Stimulated activated CD8-positive, alpha-beta memory T cell treated with anti-CD3 and anti-CD28 coated beads, Interleukin-7, amount 100 ng/mL, for 24 hours (primary cell): ENCODE results near the gene EMX2.

Source experiments
- DNase-seq: peaks from one replicate; pipeline ENCODE4 v3.0.0-alpha.2; 2020; ENCODE audit warnings: low read depth

EMX2 gene

DNA sequence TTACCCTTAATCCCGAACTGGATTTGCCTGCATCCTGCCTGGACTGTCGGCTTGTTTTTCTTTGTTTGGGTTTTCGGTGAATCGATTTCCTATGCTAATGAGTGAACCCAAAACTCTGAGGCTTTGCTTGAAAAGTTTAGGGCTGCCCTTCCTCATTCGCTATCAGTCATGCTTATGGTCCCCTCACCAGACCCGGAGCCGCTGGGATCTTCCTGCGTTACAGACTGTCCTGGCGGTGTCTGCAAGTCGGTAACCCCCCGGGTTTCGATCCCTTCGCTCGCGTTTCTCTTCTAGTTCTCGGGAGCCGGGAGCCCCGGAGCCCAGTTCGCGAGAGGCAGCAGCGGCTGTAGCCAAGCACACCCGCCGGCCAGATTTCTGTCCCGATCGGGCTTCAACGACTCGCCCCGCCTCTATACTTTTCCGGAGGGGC is 2.2 kb downstream of the EMX2 start:
- no peak for DNase-seq

- no peak for DNase-seq
Measured at GRCh38 chr10:117545141-117546019, 2.8 kb downstream of the EMX2 start.

DNA sequence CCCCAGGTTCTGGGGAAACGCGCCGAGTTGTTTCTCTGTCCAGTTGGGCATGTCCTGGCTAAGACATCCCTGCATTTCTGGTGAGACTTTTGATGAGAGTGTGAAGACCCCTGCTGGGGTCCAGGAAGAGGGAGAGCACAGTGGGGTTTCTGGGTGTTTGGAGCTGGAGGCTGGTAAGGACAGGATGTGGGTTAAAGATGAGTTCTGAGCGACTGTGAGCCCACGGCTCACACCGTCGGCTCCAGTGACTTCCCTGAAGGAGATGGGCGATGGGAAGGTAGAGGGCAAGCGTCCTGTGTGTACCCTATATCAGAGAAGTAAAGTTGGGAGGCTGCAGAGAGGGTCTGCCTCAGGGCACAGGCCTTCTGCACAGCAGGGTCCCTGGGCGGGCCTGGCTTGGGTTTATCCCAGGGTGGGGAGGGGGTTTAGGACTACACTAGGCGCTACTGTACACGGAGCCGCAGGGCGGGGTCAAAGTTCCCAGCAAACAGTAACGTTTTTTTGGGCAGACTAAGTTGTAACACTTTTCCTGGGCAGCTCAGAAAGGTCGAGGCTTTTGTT is 3.6 kb downstream of the EMX2 start:
- DNase-seq: no peak

GRCh38 chr10:117546581-117547015 is 4.1 kb downstream of the EMX2 start:
- DNase-seq: no peak

DNA sequence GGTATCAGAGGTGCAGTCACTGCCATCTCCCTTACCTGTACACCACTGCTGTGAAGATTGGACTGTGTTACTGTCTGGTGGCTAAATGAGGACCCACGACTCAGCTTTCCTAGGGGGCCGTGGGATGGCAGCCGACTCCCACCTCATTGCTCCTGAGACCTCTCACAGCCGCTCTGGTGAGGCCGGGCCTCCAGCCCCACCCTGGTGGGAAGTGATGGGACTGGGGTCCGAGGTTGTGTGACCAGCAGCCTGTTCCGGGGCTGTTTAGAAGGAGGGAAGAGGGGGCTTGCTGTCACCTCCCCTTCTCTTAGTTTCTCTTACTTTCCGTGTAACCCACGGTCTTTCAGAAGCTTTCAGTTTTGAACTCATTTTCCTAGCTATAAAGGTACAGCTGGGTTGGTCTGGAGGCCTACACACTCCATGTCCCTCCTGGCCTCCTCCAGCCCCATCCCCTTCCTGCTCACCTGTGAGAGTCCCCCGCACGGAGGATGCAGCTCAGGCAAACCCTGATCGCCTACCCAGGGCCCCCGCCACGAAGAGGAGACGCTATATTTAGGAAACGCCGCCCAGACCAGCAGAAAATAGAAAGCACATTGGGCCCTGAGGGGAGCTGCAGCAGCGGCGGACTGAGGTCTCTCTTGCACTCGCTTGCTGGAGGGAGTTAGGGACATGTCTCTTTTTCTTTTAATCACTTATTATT is 4.6 kb downstream of the EMX2 start:
- no peak for DNase-seq

DNA sequence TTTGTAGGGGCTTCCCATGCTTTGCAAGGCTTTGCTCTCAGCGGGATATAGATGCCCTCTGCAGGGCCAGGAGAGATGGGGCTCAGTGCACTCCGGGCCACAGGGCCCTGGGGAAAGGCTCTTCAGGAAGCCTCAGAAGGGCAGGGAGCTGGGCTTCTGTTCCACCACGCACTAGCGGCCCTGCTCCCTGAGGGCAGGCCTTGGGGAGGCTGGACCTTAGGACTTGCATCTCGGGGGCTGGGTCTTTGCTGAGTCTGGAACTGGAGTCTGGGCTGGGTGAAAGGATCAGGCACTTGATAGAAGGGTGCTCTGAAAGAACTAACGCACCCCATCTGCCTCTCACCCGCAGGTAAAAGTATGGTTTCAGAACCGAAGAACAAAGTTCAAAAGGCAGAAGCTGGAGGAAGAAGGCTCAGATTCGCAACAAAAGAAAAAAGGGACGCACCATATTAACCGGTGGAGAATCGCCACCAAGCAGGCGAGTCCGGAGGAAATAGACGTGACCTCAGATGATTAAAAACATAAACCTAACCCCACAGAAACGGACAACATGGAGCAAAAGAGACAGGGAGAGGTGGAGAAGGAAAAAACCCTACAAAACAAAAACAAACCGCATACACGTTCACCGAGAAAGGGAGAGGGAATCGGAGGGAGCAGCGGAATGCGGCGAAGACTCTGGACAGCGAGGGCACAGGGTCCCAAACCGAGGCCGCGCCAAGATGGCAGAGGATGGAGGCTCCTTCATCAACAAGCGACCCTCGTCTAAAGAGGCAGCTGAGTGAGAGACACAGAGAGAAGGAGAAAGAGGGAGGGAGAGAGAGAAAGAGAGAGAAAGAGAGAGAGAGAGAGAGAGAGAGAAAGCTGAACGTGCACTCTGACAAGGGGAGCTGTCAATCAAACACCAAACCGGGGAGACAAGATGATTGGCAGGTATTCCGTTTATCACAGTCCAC is 5.4 kb downstream of the EMX2 start:
- DNase-seq: no peak

DNA sequence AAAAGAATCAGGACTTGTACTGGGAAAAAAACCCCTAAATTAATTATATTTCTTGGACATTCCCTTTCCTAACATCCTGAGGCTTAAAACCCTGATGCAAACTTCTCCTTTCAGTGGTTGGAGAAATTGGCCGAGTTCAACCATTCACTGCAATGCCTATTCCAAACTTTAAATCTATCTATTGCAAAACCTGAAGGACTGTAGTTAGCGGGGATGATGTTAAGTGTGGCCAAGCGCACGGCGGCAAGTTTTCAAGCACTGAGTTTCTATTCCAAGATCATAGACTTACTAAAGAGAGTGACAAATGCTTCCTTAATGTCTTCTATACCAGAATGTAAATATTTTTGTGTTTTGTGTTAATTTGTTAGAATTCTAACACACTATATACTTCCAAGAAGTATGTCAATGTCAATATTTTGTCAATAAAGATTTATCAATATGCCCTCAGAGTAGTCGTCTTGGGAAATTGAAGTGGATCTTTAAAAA is 6.6 kb downstream of the EMX2 start:
- no peak for DNase-seq

DNA sequence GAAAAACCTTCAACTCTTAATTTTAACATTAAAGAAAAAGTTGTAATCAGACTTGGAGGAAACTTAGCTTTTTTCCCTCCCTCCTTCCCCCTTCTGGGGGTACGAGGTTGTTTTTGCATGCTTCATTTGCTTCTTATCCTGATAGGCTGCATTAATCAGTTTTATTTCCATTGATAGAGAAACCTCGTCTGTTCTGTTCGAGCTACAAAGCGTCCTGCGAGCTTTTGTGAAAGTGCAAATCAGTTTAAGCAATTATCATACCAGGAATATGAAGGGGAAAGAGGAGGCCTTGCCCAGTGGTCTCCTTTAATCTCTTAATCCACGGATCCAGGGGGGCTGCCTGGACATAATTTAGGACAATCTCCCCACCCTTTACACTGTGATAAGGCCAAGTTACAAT is 7.5 kb downstream of the EMX2 start:
- DNase-seq: no peak

DNA sequence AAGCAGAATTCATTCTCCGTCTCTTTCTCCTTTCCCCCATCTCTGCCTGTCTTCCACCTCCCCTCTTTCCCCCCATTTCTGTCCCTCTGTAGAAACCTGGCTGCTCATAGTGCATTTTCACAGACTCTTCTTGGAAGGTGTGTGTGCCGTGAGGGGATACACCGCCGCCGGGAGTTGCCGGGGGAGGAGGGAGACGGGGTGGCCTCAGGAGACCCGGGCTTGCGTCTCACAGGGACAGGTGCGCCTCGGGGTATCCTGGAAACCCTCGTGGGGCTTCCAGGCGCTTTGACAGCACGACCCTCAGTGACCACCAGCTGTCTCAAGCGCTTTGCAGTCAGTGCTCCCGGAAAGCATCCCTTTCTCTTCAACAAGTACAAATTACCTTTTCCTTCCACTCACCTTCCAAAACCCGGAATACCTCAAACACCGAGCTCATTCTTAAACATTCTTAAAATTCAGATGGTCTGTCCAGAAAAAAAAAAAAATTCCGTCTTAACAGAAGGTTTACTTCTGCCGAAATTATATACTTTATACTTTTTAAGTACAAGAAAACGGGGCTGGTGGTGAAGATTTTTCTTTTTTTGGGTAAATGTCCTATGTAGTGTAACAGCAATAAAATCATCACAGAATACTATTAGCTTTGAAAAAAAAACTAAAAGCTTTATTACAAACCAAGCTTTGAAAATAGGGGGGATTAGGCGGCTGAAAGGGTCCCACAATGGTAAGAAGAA is 8.2 kb downstream of the EMX2 start:
- DNase-seq: no peak

- DNase-seq: no peak
Measured at GRCh38 chr10:117551330-117552155, 9.0 kb downstream of the EMX2 start.

DNA sequence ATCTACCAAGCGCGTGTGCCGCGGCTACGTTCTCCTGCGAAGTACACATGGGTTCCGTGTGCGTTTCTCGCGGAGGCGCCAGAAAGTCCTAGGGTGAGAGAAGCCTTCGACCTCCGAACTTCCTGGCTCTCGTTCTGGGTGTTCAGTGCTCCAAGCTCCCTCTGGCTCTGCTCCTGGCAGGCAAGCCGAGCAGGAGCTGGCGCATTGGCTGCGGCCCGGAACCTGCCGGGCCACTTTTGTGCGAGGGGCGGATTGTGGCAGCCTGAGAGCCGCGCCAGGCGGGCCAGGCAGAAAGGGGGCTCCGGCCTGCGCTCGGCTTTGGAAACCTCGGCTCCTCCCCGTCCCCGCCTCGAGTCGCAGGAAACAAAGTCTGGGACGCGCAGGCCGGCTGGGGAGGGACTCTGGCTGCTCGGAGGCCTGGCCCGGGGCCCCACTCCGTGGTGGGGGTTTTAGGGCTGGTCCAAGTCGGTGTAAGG is 9.6 kb downstream of the EMX2 start:
- DNase-seq: no peak

- no peak for DNase-seq
Measured at GRCh38 chr10:117552701-117553141, 10.2 kb downstream of the EMX2 start.

- no peak for DNase-seq
Measured at GRCh38 chr10:117553142-117553814, 10.7 kb downstream of the EMX2 start.

GRCh38 chr10:117553815-117554172 is 11.2 kb downstream of the EMX2 start:
- no peak for DNase-seq

- DNase-seq: no peak
Measured at GRCh38 chr10:117554241-117554814, 11.8 kb downstream of the EMX2 start.

DNA sequence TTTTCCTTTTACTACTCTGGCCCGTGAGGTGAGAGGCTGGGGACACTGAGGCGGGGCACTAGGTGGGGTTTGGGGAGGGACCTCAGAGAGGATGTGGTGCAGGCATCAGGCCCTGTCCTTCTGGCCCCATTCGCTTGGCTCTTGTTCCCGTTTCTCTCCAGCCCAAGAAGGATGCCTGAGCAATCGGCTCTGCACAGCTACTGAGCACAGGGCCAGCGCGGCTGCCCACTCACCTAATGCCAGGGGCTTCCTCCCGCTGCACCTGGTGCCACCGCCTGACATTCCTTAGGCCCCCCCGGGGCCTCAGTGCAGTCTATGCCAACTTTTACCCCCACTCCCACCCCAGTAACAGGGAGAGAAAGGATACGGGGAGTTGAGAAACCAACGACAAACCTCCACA is 12.5 kb downstream of the EMX2 start:
- no peak for DNase-seq

GRCh38 chr10:117555863-117556262 is 13.3 kb downstream of the EMX2 start:
- DNase-seq: no peak

GRCh38 chr10:117556356-117556755 is 13.8 kb downstream of the EMX2 start:
- DNase-seq: no peak

DNA sequence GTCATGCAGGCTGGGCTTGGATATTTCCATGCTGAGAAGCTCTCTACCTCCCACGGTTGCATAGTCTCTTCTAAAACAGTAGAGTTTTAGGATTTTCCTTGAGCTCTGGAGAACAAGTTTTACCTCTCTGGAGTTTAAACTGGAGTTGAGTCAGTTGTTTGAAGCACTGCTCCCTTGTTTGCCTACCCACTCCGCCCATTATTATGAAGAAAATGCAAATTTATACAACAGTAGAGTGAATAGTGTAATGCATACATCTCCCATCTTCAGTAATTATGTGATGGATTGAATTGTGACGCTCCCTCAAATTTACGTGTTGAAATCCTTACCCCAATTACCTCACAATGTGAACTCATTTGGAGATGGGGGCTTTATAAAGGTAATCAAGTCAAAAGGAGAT is 17.2 kb downstream of the EMX2 start:
- no peak for DNase-seq
